Large intestine (tissue), 3 donors: ENCODE measurements around the gene GLCE. TPM values are rescaled to one million over a fixed set of nuclear protein-coding genes. Genes with fewer than 3 reads are reported as not detected.

ENCODE experiments used
- DNase-seq, 2 donors: peaks; one replicate each; pipeline versions ENCODE4 v3.0.0 to v3.0.0-alpha.2; 2013
- H3K27ac ChIP-seq: one replicate; pipeline ENCODE4 v1.5.1; 2013; ENCODE audit warnings: low read length
- H3K27me3 ChIP-seq: 2 replicates; pipeline ENCODE4 v1.6.1; 2013; ENCODE audit warnings: low read length; ENCODE audit not compliant: control insufficient read depth, insufficient read depth
- H3K36me3 ChIP-seq: 2 replicates; pipeline ENCODE4 v1.6.1; 2013; ENCODE audit warnings: low read length; ENCODE audit not compliant: control insufficient read depth, insufficient read depth
- H3K4me1 ChIP-seq: one replicate; pipeline ENCODE4 v1.6.1; 2013; ENCODE audit warnings: low read length; ENCODE audit not compliant: control insufficient read depth, insufficient read depth
- H3K4me3 ChIP-seq: one replicate; pipeline ENCODE4 v1.5.1; 2013; ENCODE audit warnings: low read length
- H3K9me3 ChIP-seq: one replicate; pipeline ENCODE4 v1.6.1; 2013; ENCODE audit warnings: mild to moderate bottlenecking, low read depth, low read length, moderate library complexity; ENCODE audit not compliant: control insufficient read depth
- WGBS: methylation state at CpG from one replicate; pipeline ENCODE4 v1.1.5; 2013; ENCODE audit warnings: low lambda C conversion rate; ENCODE audit not compliant: insufficient coverage; 5-methylcytosine and 5-hydroxymethylcytosine counted together
- polyA plus RNA-seq: library from polyadenylated mRNA; unstranded; fragments of 120-200 nt; gene quantifications from one replicate; pipeline ENCODE4 v1.2.1, GENCODE V29; 2013

The GLCE gene
- polyA plus RNA-seq, 1 donor, result 50.5 TPM

DNA sequence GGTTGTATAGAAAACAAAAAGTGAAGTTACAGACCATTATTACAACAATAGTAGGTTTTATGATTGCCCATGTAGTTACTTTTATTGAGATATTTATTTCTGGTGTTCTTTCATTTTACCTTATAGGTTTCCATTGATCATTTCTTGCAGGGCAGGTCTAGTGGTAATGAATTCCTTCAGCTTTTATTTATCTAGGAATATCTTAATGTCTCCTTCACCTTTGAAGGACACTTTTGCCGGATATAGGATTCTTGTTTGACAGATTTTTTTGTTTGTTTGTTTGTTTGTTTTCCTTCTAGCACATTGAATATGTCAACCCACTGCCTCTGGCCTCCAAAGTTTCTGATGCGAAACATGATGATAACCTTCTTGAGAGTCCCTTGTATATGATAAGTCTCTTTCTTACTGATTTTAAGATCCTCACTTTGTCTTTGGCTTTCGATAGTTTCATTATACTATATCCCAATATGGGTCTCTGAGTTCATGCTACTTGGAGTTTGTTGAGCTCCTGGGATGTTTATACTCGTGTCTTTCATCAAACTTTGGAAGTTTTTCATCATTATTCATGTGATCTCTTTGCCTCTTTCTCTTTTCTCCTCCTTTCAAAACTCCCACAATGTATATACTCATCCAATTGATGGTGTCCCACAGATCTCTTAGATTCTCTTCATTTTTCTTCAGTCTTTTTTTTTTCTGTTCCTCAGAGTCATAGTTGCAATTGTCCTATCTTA lies 62.8 kb downstream of the GLCE start:
- H3K27ac ChIP-seq, result no peak overlapping the region
- H3K27me3 ChIP-seq, result no peaks in the 10 kb centered on the region
- DNase-seq, result no peak
- peaks cover 18% of the 10 kb centered on the region for H3K4me1 ChIP-seq
- WGBS, result 92% methylated on average over 2 of the region's 4 CpGs
- H3K4me3 ChIP-seq, result no peak overlapping the region
- H3K9me3 ChIP-seq, result peaks cover 3% of the 10 kb centered on the region
- peaks cover 3% of the 10 kb centered on the region for H3K36me3 ChIP-seq

DNA sequence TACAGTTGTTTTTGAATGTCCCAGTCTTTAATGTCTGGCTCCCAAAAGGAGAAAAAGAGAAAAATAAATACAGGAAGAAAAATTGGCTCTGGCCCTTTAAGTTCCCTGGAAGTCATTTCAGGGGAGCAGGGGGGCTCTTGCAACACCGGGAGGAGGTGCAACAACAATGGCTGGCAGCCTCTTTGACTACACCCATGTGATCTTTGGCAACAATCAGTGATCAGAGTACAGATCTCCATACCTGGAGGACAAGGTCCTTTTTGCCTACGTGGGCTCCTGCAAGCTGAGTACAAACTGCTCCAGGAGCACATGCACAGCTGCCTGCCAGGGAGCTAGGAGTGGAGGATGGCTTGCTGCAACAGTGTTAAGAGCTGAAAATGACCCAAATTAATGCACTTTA lies 63.9 kb downstream of the GLCE start:
- WGBS, result no CpG with 5 or more reads among the region's 2 CpGs
- Histone ChIP-seq H3K9me3 (peaks cover 3% of the 10 kb centered on the region), H3K27me3 (no peaks in the 10 kb centered on the region), H3K27ac (peak overlapping the region; percentile 70), H3K36me3 (peaks cover 3% of the 10 kb centered on the region), H3K4me3 (no peak overlapping the region), H3K4me1 (peaks cover 18% of the 10 kb centered on the region)
- DNase-seq, result peak; percentile 91 to 95

DNA sequence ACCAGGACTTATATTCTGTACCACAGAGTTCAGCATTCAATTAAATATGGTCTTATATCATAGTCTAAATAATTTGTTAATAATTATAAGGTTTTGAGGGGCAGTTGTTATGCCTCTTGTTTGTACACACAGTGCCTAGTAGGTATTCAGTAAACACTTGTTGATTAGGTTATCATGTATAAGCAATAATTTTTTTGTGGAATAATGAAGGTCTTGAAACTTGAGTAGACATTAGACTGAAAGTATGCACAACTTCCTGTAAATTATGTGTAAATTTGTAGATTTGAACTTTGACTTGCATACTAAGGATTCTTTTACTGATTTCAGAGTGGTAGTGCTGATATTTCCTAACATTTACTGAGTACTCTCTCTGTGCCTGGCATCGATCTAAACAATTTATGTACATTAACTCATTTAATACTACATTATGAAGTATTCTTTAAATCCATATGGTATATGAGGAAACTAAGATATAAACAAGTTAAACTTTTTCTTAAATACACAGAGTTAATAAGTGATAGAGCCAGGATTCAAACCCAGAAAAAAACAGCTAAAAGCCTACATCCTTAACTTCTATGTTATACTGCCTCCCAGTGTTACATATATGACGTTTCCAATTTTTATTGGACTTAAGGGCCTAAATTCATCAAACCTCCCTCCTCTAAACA lies 65.1 kb downstream of the GLCE start:
- peak overlapping the region; percentile 70 for H3K27ac ChIP-seq
- H3K4me3 ChIP-seq, result no peak overlapping the region
- WGBS, result no CpG with 5 or more reads among the region's 2 CpGs
- peaks cover 3% of the 10 kb centered on the region for H3K9me3 ChIP-seq
- peaks cover 5% of the 10 kb centered on the region for H3K36me3 ChIP-seq
- H3K4me1 ChIP-seq, result peaks cover 18% of the 10 kb centered on the region
- peak in 1 of 2 donors; percentile 51 for DNase-seq
- H3K27me3 ChIP-seq, result no peaks in the 10 kb centered on the region

DNA sequence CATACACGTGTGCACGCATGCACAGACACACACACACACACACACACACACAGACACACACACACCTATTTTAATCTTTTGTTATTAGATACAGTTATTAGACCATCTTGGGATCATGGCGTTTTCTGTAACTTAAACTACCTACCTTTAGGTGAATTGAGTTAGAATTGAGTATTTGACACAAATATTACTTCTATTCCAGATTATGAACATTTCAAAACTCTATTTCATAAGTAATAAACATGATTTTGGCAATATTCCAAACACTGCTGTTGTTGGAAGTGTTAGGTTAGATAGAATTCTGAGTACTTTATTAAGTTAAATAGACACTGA lies 65.6 kb downstream of the GLCE start:
- Histone ChIP-seq H3K36me3 (peaks cover 5% of the 10 kb centered on the region), H3K27me3 (no peaks in the 10 kb centered on the region), H3K4me3 (no peak overlapping the region), H3K4me1 (peaks cover 18% of the 10 kb centered on the region), H3K27ac (peak overlapping the region; percentile 70), H3K9me3 (peaks cover 3% of the 10 kb centered on the region)
- no peak for DNase-seq
- WGBS, result no CpG with 5 or more reads among the region's 3 CpGs

DNA sequence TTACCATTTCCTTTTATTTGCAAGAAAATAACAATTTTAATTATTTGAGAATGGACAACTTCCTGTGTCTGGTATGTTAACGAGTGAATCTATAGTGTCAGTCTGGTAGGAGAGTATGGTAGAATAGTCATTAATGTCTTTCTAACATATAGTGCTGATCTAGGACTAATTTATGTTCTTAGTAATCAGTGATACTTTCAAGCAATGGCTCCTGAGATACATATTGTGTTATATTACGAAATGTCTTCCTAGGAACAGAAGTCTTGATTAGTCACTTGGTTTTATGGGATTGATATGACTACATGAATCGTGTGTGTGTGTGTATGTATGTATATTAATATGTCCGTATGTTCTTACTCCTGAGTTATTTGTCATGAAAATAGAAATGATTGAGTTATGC lies 71.7 kb downstream of the GLCE start:
- no peaks in the 10 kb centered on the region for H3K27me3 ChIP-seq
- no peak overlapping the region for H3K4me3 ChIP-seq
- H3K27ac ChIP-seq, result no peak overlapping the region
- no peaks in the 10 kb centered on the region for H3K4me1 ChIP-seq
- DNase-seq, result no peak
- H3K9me3 ChIP-seq, result no peaks in the 10 kb centered on the region
- 73% methylated on average over 2 of the region's 4 CpGs for WGBS
- H3K36me3 ChIP-seq, result peaks cover 2% of the 10 kb centered on the region

DNA sequence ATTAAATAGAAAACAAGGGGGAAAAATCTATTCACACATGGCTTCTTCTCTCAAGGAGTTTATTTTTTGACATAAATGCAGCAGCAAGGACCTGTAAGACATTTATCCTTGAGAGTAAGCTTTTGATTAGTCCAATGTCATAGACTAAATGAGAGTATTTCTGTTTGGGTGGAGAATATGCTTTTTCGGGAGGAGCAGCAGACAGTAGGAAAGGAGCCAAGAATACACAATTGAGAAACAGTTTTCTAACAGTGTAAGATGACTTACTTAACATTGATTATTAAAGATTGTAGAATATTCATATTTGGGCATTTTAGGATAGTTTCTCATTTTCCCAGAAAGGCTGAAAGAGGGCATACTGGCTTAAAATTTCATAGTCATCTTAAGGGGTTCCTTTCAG lies 72.3 kb downstream of the GLCE start:
- H3K4me3 ChIP-seq, result no peak overlapping the region
- H3K9me3 ChIP-seq, result no peaks in the 10 kb centered on the region
- H3K27me3 ChIP-seq, result no peaks in the 10 kb centered on the region
- DNase-seq, result no peak
- H3K4me1 ChIP-seq, result no peaks in the 10 kb centered on the region
- H3K27ac ChIP-seq, result no peak overlapping the region
- no CpG with 5 or more reads among the region's 1 CpG for WGBS
- peaks cover 2% of the 10 kb centered on the region for H3K36me3 ChIP-seq

DNA sequence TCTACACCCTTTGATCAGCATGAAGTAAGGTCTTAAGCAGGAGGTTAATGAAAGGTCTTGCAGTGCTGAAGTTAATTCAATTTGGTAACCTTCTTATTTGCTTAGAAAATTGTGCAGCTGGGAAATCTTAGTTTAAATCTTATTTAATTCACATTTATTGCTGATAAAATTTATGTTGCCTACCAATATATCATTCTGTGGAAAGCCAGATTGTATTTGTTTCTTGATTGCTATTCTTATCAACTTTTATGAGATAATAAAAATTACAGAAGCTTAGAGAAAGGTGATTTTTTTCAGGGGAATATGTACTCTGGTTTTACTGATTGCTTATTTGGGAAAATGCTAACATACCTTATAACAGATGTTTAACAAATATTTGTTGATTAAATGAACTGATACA lies 74.2 kb downstream of the GLCE start:
- Histone ChIP-seq H3K4me3 (no peak overlapping the region), H3K36me3 (peaks cover 2% of the 10 kb centered on the region), H3K4me1 (no peaks in the 10 kb centered on the region), H3K27me3 (no peaks in the 10 kb centered on the region), H3K27ac (no peak overlapping the region), H3K9me3 (no peaks in the 10 kb centered on the region)
- DNase-seq, result no peak

DNA sequence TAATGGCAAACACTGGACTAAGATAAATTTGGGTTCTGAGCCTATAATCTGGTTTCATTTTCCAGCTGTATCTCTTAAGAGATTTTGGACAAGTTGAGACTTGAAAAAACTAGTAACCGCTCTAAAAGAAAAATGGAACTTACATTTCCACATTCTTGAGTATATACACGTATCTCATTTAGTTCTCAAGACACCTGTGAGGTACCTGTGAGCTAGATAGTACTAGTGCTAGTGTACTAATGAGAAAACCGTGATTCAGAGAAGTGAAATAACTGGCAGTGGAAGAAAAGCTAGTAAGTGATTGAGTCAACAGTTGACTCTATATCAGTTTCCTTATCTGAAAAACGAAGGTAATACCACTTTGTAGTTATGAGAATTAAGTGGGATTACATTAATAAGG lies 76.1 kb downstream of the GLCE start:
- Histone ChIP-seq H3K27me3 (no peaks in the 10 kb centered on the region), H3K4me3 (no peak overlapping the region), H3K27ac (no peak overlapping the region), H3K4me1 (no peaks in the 10 kb centered on the region), H3K36me3 (no peaks in the 10 kb centered on the region), H3K9me3 (no peaks in the 10 kb centered on the region)
- DNase-seq, result no peak
- 100% methylated on average over 2 of the region's 4 CpGs for WGBS

DNA sequence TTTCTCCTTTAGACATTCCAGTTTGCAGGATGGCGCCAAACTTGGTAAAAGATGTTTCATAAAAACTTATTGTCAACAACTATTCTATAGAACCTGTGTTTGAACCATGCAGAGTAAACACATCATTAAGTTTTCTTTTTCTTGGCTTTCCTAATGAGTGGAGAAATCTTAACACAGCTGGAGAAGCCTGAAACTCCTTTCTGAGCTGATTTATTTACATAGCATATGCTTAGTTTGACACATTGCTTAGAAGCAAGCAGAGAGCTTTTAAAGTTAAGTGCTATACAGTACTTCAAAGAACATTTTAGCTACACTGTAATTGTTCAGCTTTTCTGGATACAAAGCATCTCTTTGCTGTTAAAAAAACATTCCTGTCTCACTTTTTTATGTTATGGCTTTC lies 77.3 kb downstream of the GLCE start:
- 100% methylated on average over 1 of the region's 1 CpG for WGBS
- no peaks in the 10 kb centered on the region for H3K9me3 ChIP-seq
- no peak overlapping the region for H3K27ac ChIP-seq
- no peaks in the 10 kb centered on the region for H3K4me1 ChIP-seq
- no peak for DNase-seq
- no peaks in the 10 kb centered on the region for H3K36me3 ChIP-seq
- no peaks in the 10 kb centered on the region for H3K27me3 ChIP-seq
- no peak overlapping the region for H3K4me3 ChIP-seq

DNA sequence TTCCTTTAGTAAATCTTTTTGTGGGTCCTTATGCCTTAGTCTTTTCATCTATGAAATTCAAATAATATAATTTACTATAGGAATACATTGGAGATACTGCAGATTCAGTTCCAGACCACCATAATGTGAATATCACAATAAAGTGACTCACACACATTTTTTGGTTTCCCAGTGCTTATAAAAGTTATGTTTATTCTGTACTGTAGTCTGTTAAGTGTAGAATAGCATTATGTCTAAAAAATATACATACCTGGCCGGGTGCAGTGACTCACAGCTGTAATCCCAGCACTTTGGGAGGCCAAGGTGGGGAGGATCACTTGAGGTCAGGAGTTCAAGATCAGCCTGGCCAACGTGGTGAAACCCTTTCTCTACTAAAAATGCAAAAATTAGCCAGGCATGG lies 84.4 kb downstream of the GLCE start:
- no peak overlapping the region for H3K27ac ChIP-seq
- H3K4me3 ChIP-seq, result no peak overlapping the region
- H3K4me1 ChIP-seq, result no peaks in the 10 kb centered on the region
- H3K9me3 ChIP-seq, result no peaks in the 10 kb centered on the region
- H3K27me3 ChIP-seq, result no peaks in the 10 kb centered on the region
- WGBS, result no CpG with 5 or more reads among the region's 2 CpGs
- no peak for DNase-seq
- H3K36me3 ChIP-seq, result no peaks in the 10 kb centered on the region

DNA sequence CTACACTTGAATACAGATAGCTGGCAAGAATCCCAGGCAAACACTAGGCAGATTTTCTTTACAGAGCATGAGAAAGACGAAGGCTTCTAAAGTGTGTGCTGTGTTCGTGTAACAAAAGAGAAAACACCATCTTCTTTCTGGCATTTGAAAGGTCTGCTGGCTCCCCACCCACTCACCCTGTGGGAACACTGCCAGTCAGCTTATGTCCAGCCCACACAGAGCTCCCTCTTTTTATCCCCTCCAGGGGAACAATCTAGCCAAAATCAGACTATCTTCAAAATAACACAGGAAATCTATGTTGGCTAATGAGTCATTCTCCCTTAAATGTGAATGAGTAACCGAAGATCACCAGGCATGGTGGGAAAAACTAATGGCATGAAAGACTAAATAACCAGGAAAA lies 92.7 kb downstream of the GLCE start:
- WGBS, result 83% methylated on average over 1 of the region's 3 CpGs
- Histone ChIP-seq H3K4me1 (no peaks in the 10 kb centered on the region), H3K4me3 (no peak overlapping the region), H3K36me3 (peaks cover 3% of the 10 kb centered on the region), H3K9me3 (no peaks in the 10 kb centered on the region), H3K27me3 (no peaks in the 10 kb centered on the region), H3K27ac (no peak overlapping the region)
- DNase-seq, result no peak
